HG03066 (cell line): ENCODE data around the gene LGALS12.

ENCODE experiments used
- ATAC-seq: cut with Tn5 transposase; IDR thresholded peaks from one replicate; pipeline ENCODE4 v1.9.1; 2021; ENCODE audit warnings: low read depth; ENCODE audit not compliant: unreplicated experiment

LGALS12 gene

GRCh38 chr11:63558459-63559157 is 52.7 kb downstream of the LGALS12 start:
- no peak for ATAC-seq

- no peak for ATAC-seq
Observed at GRCh38 chr11:63560506-63561180, 54.8 kb downstream of the LGALS12 start.

GRCh38 chr11:63563201-63564055 is 57.5 kb downstream of the LGALS12 start, which contains the start of gene PLAAT2:
Gene PLAAT2 (minus strand): TSS chr11:63563379. CDS start chr11:63563324, 55 bp downstream.
- no peak for ATAC-seq

GRCh38 chr11:63564056-63564774 is 58.3 kb downstream of the LGALS12 start:
- peak; percentile 67 for ATAC-seq

GRCh38 chr11:63564784-63565350 is 59.0 kb downstream of the LGALS12 start:
- ATAC-seq = no peak
